ENCODE data around the gene FARP2. TPM values are rescaled to one million over a fixed set of nuclear protein-coding genes. Genes with fewer than 3 reads are reported as not detected.

FARP2 gene
- total and polyA plus RNA-seq, 2 of the 13 experiments (the other 11 are each of a cell fraction or from before 2014, with no cell fraction given) = 28.0 to 45.4 TPM

- 0 out of 2 replicates have a peak, but pooled peaks have one; percentile 86 for TF ChIP-seq ZBTB26 (CRISPR knock-in tag; IDR thresholded peaks at IDR 0.05; ENCODE audit: borderline replicate concordance)
- TF ChIP-seq SYNCRIP (IDR thresholded peaks at IDR 0.05; ENCODE audit: insufficient read depth, low read depth, low read length) = no peak
- TF ChIP-seq ARID4A (CRISPR knock-in tag; IDR thresholded peaks at IDR 0.05; ENCODE audit: borderline replicate concordance) = no peak; the same call in 1 of the 2 replicates
- TF ChIP-seq ZFP91 (CRISPR knock-in tag; IDR thresholded peaks at IDR 0.05; ENCODE audit: borderline replicate concordance) = peak; percentile 6; the same call in 1 of the 2 replicates
- no peak for TF ChIP-seq REPIN1 (CRISPR knock-in tag; IDR thresholded peaks at IDR 0.05; ENCODE audit: borderline replicate concordance, low read depth)
- TF ChIP-seq HMG20A (CRISPR knock-in tag; IDR thresholded peaks at IDR 0.05; ENCODE audit: borderline replicate concordance) = peak; percentile 41; the same call in 1 of the 2 replicates
- TF ChIP-seq SRY (CRISPR knock-in tag; IDR thresholded peaks at IDR 0.05) = no peak
- no peak for TF ChIP-seq NKX3-1 (CRISPR knock-in tag; IDR thresholded peaks at IDR 0.05)
- TF ChIP-seq PATZ1 (CRISPR knock-in tag; IDR thresholded peaks at IDR 0.05) = peak; percentile 18; the same call in 1 of the 2 replicates
- TF ChIP-seq ISL2 (CRISPR knock-in tag; IDR thresholded peaks at IDR 0.05) = peak; percentile 67; the same call in 1 of the 2 replicates
- peak; percentile 51 for TF ChIP-seq TBL1XR1 (IDR thresholded peaks at IDR 0.05; ENCODE audit: borderline replicate concordance, low read length, partially characterized antibody)
- 0 out of 2 replicates have a peak, but pooled peaks have one; percentile 45 for TF ChIP-seq SMYD3 (CRISPR knock-in tag; IDR thresholded peaks at IDR 0.05)
- peak; percentile 81 for TF ChIP-seq FOXP4 (CRISPR knock-in tag; IDR thresholded peaks at IDR 0.05)
- TF ChIP-seq KDM5B (CRISPR knock-in tag; IDR thresholded peaks at IDR 0.05; ENCODE audit: borderline replicate concordance) = no peak
- TF ChIP-seq ZNF468 (CRISPR knock-in tag; IDR thresholded peaks at IDR 0.05) = no peak
- TF ChIP-seq TEAD2 (CRISPR knock-in tag; IDR thresholded peaks at IDR 0.05) = no peak
Measured at GRCh38 chr2:241351640-241352031, 4.4 kb upstream of the FARP2 start (continued).

Measured in HepG2 (cell line).